HG03060 (cell line): Measurements from ENCODE around the gene DPH6.

Source experiments
- ATAC-seq: cut with Tn5 transposase; IDR thresholded peaks from one replicate; pipeline ENCODE4 v1.9.1; 2021; ENCODE audit warnings: low read depth, moderate number of reproducible peaks; ENCODE audit not compliant: unreplicated experiment

Gene DPH6

GRCh38 chr15:35491173-35491572, 54.8 kb downstream of the DPH6 start:
- ATAC-seq: no peak

- no peak for ATAC-seq
Observed at GRCh38 chr15:35490511-35490910, 55.5 kb downstream of the DPH6 start.

GRCh38 chr15:35487417-35487816, 58.5 kb downstream of the DPH6 start:
- no peak for ATAC-seq

- no peak for ATAC-seq
Observed at GRCh38 chr15:35486296-35486695, 59.7 kb downstream of the DPH6 start.

GRCh38 chr15:35485411-35485810, 60.6 kb downstream of the DPH6 start:
- no peak for ATAC-seq

- ATAC-seq: no peak
Observed at GRCh38 chr15:35484231-35484945, 61.6 kb downstream of the DPH6 start.

- no peak for ATAC-seq
Observed at GRCh38 chr15:35481992-35482391, 64.0 kb downstream of the DPH6 start.

- no peak for ATAC-seq
Observed at GRCh38 chr15:35481064-35481463, 64.9 kb downstream of the DPH6 start.

GRCh38 chr15:35479423-35479822, 66.5 kb downstream of the DPH6 start:
- ATAC-seq: no peak

- ATAC-seq: no peak
Observed at GRCh38 chr15:35477312-35478262, 68.4 kb downstream of the DPH6 start.

- ATAC-seq: no peak
Observed at GRCh38 chr15:35471024-35471423, 74.9 kb downstream of the DPH6 start.

- ATAC-seq: no peak
Observed at GRCh38 chr15:35470441-35470840, 75.5 kb downstream of the DPH6 start.

GRCh38 chr15:35466476-35466875, 79.5 kb downstream of the DPH6 start:
- ATAC-seq: no peak

- ATAC-seq: no peak
Observed at GRCh38 chr15:35465783-35466182, 80.2 kb downstream of the DPH6 start.

GRCh38 chr15:35460616-35461015, 85.3 kb downstream of the DPH6 start:
- no peak for ATAC-seq

- no peak for ATAC-seq
Observed at GRCh38 chr15:35458176-35458856, 87.6 kb downstream of the DPH6 start.

GRCh38 chr15:35455201-35455600, 90.8 kb downstream of the DPH6 start:
- no peak for ATAC-seq

- no peak for ATAC-seq
Observed at GRCh38 chr15:35450492-35450891, 95.5 kb downstream of the DPH6 start.

- no peak for ATAC-seq
Observed at GRCh38 chr15:35448294-35448693, 97.7 kb downstream of the DPH6 start.

GRCh38 chr15:35445891-35446290, 100.1 kb downstream of the DPH6 start:
- no peak for ATAC-seq

- no peak for ATAC-seq
Observed at GRCh38 chr15:35444557-35445204, 101.3 kb downstream of the DPH6 start.
